HepG2 (cell line): Measurements from ENCODE around the gene TRIM25. TPM values are rescaled to one million over a fixed set of nuclear protein-coding genes. Genes with fewer than 3 reads are reported as not detected.

Source experiments
- CCAR2 ChIP-seq: fragments of 200-400 bp; formaldehyde crosslinking; optimal IDR thresholded peaks from 2 replicates; pipeline ENCODE3; 2018; ENCODE audit warnings: low read depth, mild to moderate bottlenecking, low read length, moderate library complexity
- FUBP1 ChIP-seq: sonication (generic); formaldehyde crosslinking; IDR thresholded peaks from 2 replicates; pipeline ENCODE4 v1.5.1; 2020; ENCODE audit warnings: missing genetic modification reagents, mild to moderate bottlenecking, borderline replicate concordance
- HIVEP1 ChIP-seq: sonication (generic); formaldehyde crosslinking; IDR thresholded peaks from 2 replicates; pipeline ENCODE4 v1.4.0; 2020; ENCODE audit warnings: mild to moderate bottlenecking, missing genetic modification reagents
- HNRNPH1 ChIP-seq: fragments of 200-400 bp; formaldehyde crosslinking; optimal IDR thresholded peaks from 2 replicates; pipeline ENCODE3; 2017; ENCODE audit warnings: mild to moderate bottlenecking, low read depth, low read length
- MTF1 ChIP-seq: sonication (generic); formaldehyde crosslinking; IDR thresholded peaks from 2 replicates; pipeline ENCODE4 v1.5.0; 2020; ENCODE audit warnings: missing genetic modification reagents
- PLRG1 ChIP-seq: fragments of 450-650 bp; conservative IDR thresholded peaks from 2 replicates; pipeline ENCODE4 v1.6.1; 2016
- RBAK ChIP-seq: sonication (generic); formaldehyde crosslinking; IDR thresholded peaks from 2 replicates; pipeline ENCODE4 v1.5.1; 2020; ENCODE audit warnings: mild to moderate bottlenecking, missing genetic modification reagents
- RFXAP ChIP-seq: sonication (generic); formaldehyde crosslinking; IDR thresholded peaks from 2 replicates; pipeline ENCODE4 v1.4.0; 2020; ENCODE audit warnings: missing genetic modification reagents, borderline replicate concordance
- TEAD2 ChIP-seq: sonication (generic); formaldehyde crosslinking; IDR thresholded peaks from 2 replicates; pipeline ENCODE4 v1.9.0; 2021; ENCODE audit warnings: missing genetic modification reagents
- TGIF2 ChIP-seq: IDR thresholded peaks from 2 replicates; pipeline ENCODE4 v1.6.1; 2016; ENCODE audit warnings: control low read depth, missing compliant biosample characterization
- TRIM24 ChIP-seq: sonication (generic); formaldehyde crosslinking; IDR thresholded peaks from 2 replicates; pipeline ENCODE4 v1.8.0; 2022; ENCODE audit warnings: mild to moderate bottlenecking, missing genetic modification reagents
- ZBTB10 ChIP-seq: sonication (generic); formaldehyde crosslinking; IDR thresholded peaks from 2 replicates; pipeline ENCODE4 v1.4.0; 2020; ENCODE audit warnings: missing genetic modification reagents, borderline replicate concordance
- ZC3H4 ChIP-seq: sonication (generic); formaldehyde crosslinking; IDR thresholded peaks from 2 replicates; pipeline ENCODE4 v1.4.0; 2020; ENCODE audit warnings: missing genetic modification reagents, borderline replicate concordance
- ZKSCAN1 ChIP-seq: fragments of 150-350 bp; IDR thresholded peaks from 2 replicates; pipeline ENCODE4 v1.6.1; 2014; ENCODE audit warnings: low read length
- ZNF17 ChIP-seq: sonication (generic); formaldehyde crosslinking; IDR thresholded peaks from 2 replicates; pipeline ENCODE4 v1.5.0; 2020; ENCODE audit warnings: mild to moderate bottlenecking, missing genetic modification reagents
- ZNF567 ChIP-seq: sonication (generic); formaldehyde crosslinking; IDR thresholded peaks from 2 replicates; pipeline ENCODE4 v1.8.1; 2023; ENCODE audit warnings: mild to moderate bottlenecking, missing genetic modification reagents, borderline replicate concordance
- ZNF629 ChIP-seq: sonication (generic); formaldehyde crosslinking; conservative IDR thresholded peaks from 2 replicates; pipeline ENCODE4 v1.5.0; 2020; ENCODE audit warnings: missing genetic modification reagents
- ZNF678 ChIP-seq: sonication (generic); formaldehyde crosslinking; IDR thresholded peaks from 2 replicates; pipeline ENCODE4 v1.4.0; 2020; ENCODE audit warnings: mild to moderate bottlenecking, missing genetic modification reagents
- ZNF749 ChIP-seq: sonication (generic); formaldehyde crosslinking; IDR thresholded peaks from 2 replicates; pipeline ENCODE4 v1.8.0; 2022; ENCODE audit warnings: mild to moderate bottlenecking, missing genetic modification reagents, moderate library complexity, borderline replicate concordance
- polyA plus RNA-seq, 8 experiments: library from polyadenylated mRNA; depleted of rRNA in 3 of 8; stranded (reverse) in 7 of 8; unstranded in 1 of 8; fragments of >200 nt; fragmentation: Illumina TruSeq in 4 of 8; extraction: Trizol in 4 of 8; gene quantifications; 2 replicates each; pipeline versions ENCODE4 v1.2.1 to v1.2.3, GENCODE V29; 2011 to 2016; ENCODE audit warnings: low read depth in 4 of 8, missing spikeins in 1 of 8, mixed read lengths in 1 of 8; ENCODE audit not compliant: insufficient read depth in 1 of 8
- total RNA-seq, 5 experiments: library from RNA; depleted of rRNA; stranded (reverse); fragments of >200 nt; fragmentation: Illumina TruSeq; extraction: Trizol; gene quantifications; 2 replicates each; pipeline ENCODE4 v1.2.3, GENCODE V29; 2016; ENCODE audit warnings: low read depth in 1 of 5
- TF ChIP-seq, protein P1 (sequence below): sonication (generic); formaldehyde crosslinking; IDR thresholded peaks from 2 replicates; pipeline ENCODE4 v1.5.0; 2020; ENCODE audit warnings: missing genetic modification reagents
- TF ChIP-seq, protein P2 (sequence below): sonication (generic); formaldehyde crosslinking; IDR thresholded peaks from 2 replicates; pipeline ENCODE4 v1.4.0; 2020; ENCODE audit warnings: missing genetic modification reagents

Gene TRIM25
- total and polyA plus RNA-seq, 2 of the 13 experiments (the other 11 are each of a cell fraction or from before 2014, with no cell fraction given), result 30.8 to 42.2 TPM

DNA sequence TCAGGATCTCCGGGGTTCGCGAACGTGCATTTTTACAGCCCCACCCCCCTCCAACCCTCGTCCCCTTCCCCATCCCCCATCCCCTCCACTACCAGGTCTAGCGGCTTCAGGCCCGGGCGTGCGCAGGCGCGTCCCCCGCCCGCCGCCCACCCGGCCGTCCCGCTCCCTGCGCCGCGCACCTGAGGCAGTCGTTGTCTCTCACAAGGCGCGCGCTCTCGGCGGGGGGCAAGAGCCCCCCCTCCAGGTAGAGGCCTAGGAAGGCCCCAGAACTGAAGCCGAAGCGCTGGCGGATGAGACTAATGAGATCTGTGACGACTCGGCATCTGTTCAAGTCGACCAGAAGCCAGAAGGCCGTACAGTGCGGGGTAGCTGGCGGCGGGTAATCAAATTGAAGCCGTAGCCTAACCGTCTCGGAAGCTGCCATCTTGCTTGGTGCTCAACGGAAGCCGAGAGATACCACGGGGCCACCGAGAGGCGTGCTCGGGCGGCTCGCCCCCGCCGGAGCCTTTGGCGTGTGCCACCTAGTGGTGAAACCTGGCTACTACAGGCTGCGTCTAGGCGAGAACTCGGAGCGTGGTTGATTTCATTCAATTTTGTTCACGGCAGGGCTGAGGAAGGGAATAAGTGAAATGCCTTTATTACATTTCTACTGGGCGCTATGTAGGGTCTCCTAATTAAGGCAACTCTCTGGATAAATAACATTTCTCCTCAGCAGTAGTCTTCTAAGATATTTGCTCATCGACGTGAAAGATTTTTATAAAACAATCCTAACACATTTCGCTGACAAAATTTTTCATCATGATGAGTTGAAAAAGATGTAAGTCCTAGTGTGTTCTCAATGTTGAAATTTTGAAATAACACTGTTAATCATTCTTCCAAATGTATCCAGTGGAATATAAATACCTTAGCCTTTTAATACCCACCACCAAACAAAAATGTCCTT is 47.0 kb upstream of the TRIM25 start, which contains the start of gene COIL (continued):
- TF ChIP-seq FUBP1 (no peak), ZC3H4 (CRISPR knock-in tag) (no peak), HNRNPH1 (no peak), CCAR2 (peak; percentile 73), MTF1 (CRISPR knock-in tag) (no peak), PLRG1 (no peak), RFXAP (CRISPR knock-in tag) (no peak), ZNF567 (CRISPR knock-in tag) (peak; percentile 93; the same call in 1 of the 2 replicates), HIVEP1 (CRISPR knock-in tag) (peak; percentile 69; the same call in 1 of the 2 replicates), RBAK (CRISPR knock-in tag) (no peak), ZNF678 (0 out of 2 replicates have a peak, but pooled peaks have one; percentile 56), ZNF749 (CRISPR knock-in tag) (peak; percentile 81; the same call in 1 of the 2 replicates), ZKSCAN1 (0 out of 2 replicates have a peak, but pooled peaks have one; percentile 51), ZBTB10 (CRISPR knock-in tag) (peak; percentile 68; the same call in 1 of the 2 replicates), TEAD2 (CRISPR knock-in tag) (no peak), ZNF629 (CRISPR knock-in tag) (no peak), TGIF2 (CRISPR knock-in tag) (no peak), TRIM24 (no peak), ZNF17 (CRISPR knock-in tag) (no peak)
- TF ChIP-seq, protein P1, sequence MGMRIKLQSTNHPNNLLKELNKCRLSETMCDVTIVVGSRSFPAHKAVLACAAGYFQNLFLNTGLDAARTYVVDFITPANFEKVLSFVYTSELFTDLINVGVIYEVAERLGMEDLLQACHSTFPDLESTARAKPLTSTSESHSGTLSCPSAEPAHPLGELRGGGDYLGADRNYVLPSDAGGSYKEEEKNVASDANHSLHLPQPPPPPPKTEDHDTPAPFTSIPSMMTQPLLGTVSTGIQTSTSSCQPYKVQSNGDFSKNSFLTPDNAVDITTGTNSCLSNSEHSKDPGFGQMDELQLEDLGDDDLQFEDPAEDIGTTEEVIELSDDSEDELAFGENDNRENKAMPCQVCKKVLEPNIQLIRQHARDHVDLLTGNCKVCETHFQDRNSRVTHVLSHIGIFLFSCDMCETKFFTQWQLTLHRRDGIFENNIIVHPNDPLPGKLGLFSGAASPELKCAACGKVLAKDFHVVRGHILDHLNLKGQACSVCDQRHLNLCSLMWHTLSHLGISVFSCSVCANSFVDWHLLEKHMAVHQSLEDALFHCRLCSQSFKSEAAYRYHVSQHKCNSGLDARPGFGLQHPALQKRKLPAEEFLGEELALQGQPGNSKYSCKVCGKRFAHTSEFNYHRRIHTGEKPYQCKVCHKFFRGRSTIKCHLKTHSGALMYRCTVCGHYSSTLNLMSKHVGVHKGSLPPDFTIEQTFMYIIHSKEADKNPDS, result no peak
- TF ChIP-seq, protein P2, sequence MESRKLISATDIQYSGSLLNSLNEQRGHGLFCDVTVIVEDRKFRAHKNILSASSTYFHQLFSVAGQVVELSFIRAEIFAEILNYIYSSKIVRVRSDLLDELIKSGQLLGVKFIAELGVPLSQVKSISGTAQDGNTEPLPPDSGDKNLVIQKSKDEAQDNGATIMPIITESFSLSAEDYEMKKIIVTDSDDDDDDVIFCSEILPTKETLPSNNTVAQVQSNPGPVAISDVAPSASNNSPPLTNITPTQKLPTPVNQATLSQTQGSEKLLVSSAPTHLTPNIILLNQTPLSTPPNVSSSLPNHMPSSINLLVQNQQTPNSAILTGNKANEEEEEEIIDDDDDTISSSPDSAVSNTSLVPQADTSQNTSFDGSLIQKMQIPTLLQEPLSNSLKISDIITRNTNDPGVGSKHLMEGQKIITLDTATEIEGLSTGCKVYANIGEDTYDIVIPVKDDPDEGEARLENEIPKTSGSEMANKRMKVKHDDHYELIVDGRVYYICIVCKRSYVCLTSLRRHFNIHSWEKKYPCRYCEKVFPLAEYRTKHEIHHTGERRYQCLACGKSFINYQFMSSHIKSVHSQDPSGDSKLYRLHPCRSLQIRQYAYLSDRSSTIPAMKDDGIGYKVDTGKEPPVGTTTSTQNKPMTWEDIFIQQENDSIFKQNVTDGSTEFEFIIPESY, result peak; percentile 75; the same call in 1 of the 2 replicates
